ENCODE results near the gene NISCH. TPM values are rescaled to one million over a fixed set of nuclear protein-coding genes. Genes with fewer than 3 reads are reported as not detected.
A peak's percentile ranks its signal among the peaks of the same experiment; 100 is the strongest.

The NISCH gene
- polyA plus RNA-seq, 1 donor: 71.5 TPM

GRCh38 chr3:52490939-52491526 is 35.6 kb downstream of the NISCH start:
- DNase-seq: peak; percentile 20

- no peak for DNase-seq
These were observed 36.7 kb downstream of the NISCH start for GRCh38 chr3:52492059-52492458.

GRCh38 chr3:52493232-52494017 is 38.0 kb downstream of the NISCH start:
- no peak for DNase-seq

GRCh38 chr3:52494445-52494844 is 39.0 kb downstream of the NISCH start:
- DNase-seq: no peak

- DNase-seq: no peak
These were observed 39.6 kb downstream of the NISCH start, which contains the start of gene STAB1 for GRCh38 chr3:52494886-52495495. STAB1 (plus strand) TSS chr3:52495338; CDS start chr3:52495414, 76 bp downstream.

- no peak for DNase-seq
These were observed 40.6 kb downstream of the NISCH start for GRCh38 chr3:52495777-52496602.

- peak; percentile 15 for DNase-seq
These were observed 43.0 kb downstream of the NISCH start for GRCh38 chr3:52498137-52499054.

- no peak for DNase-seq
These were observed 45.6 kb downstream of the NISCH start for GRCh38 chr3:52501046-52501445.

- no peak for DNase-seq
These were observed 46.6 kb downstream of the NISCH start for GRCh38 chr3:52502001-52502400.

GRCh38 chr3:52502808-52503350 is 47.5 kb downstream of the NISCH start:
- DNase-seq: no peak

GRCh38 chr3:52503788-52504424 is 48.5 kb downstream of the NISCH start:
- DNase-seq: no peak

GRCh38 chr3:52504977-52505376 is 49.6 kb downstream of the NISCH start:
- no peak for DNase-seq

- DNase-seq: no peak
These were observed 51.0 kb downstream of the NISCH start for GRCh38 chr3:52506266-52506966.

GRCh38 chr3:52507359-52507758 is 52.0 kb downstream of the NISCH start:
- DNase-seq: no peak

GRCh38 chr3:52509753-52510328 is 54.4 kb downstream of the NISCH start:
- no peak for DNase-seq

GRCh38 chr3:52511509-52511908 is 56.1 kb downstream of the NISCH start:
- no peak for DNase-seq

GRCh38 chr3:52512105-52512504 is 56.7 kb downstream of the NISCH start:
- DNase-seq: no peak

- DNase-seq: no peak
These were observed 57.3 kb downstream of the NISCH start for GRCh38 chr3:52512727-52513126.

- DNase-seq: no peak
These were observed 57.9 kb downstream of the NISCH start for GRCh38 chr3:52513281-52513680.

GRCh38 chr3:52514576-52514975 is 59.2 kb downstream of the NISCH start:
- DNase-seq: no peak

Data from hindlimb muscle (tissue), 1 donor.